GM12878 (cell line): ENCODE measurements around the gene EFNA1. TPM values are rescaled to one million over a fixed set of nuclear protein-coding genes. Genes with fewer than 3 reads are reported as not detected.
A peak's percentile ranks its signal among the peaks of the same experiment; 100 is the strongest.

Experiments
- ATAC-seq: fragments of 200-7000 bp; cut with Tn5 transposase; 3 replicates; pipeline ENCODE4 v1.9.1; 2020; ENCODE audit warnings: mild to moderate bottlenecking, moderate library complexity
- BruUV-seq: library from RNA; stranded (reverse); fragments of 400-500 nt; replicated peaks from 2 replicates; lab custom pipeline; 2021; lab: Mats Ljungman, UMichigan
- CTCF ChIA-PET: fragments of 300-600 bp; sonication (Branson Sonifier 250); formaldehyde crosslinking; extraction: SDS; loops from one replicate; lab custom pipeline; 2021; ENCODE audit warnings: inconsistent platforms; lab: Yijun Ruan, JAX
- POLR2A ChIA-PET: fragments of 350-600 bp; formaldehyde crosslinking; extraction: SDS; loops from one replicate; lab custom pipeline; 2021; ENCODE audit warnings: inconsistent platforms; lab: Charles Lee
- RAD21 ChIA-PET: fragments of 300-600 bp; sonication (Branson Sonifier 250); formaldehyde crosslinking; loops from one replicate; lab custom pipeline; 2023; ENCODE audit warnings: antibody characterized with exemption; ENCODE audit not compliant: unreplicated experiment; lab: Charles Lee
- SMC1A ChIA-PET: fragments of 300-600 bp; sonication (Branson Sonifier 250); formaldehyde crosslinking; loops from one replicate; lab custom pipeline; 2023; ENCODE audit not compliant: unreplicated experiment, uncharacterized antibody; lab: Charles Lee
- DNase-seq: peaks from one replicate; pipeline ENCODE4 v3.0.0-alpha.2; 2011; ENCODE audit warnings: low read depth, low spot score
- FAIRE-seq: peaks from 3 replicates; lab custom pipeline; 2011; peaks lifted over from hg19 to GRCh38; lab: Jason Lieb, UNC
- H2AFZ ChIP-seq: 2 replicates; pipeline ENCODE4 v1.6.0; 2011; ENCODE audit warnings: low read depth, low read length, control low read depth; ENCODE audit not compliant: control insufficient read depth
- H3K27ac ChIP-seq: 2 replicates; pipeline ENCODE4 v1.5.1; 2011; ENCODE audit warnings: control low read depth; ENCODE audit not compliant: control insufficient read depth, insufficient read depth
- H3K27me3 ChIP-seq, 2 experiments: replicated peaks in 1 of 2; 2 replicates each; pipeline versions ENCODE4 v1.6.0 to v1.6.1; 2011; ENCODE audit warnings: low read length in 1 of 2; ENCODE audit not compliant: control insufficient read depth in 2 of 2, insufficient read depth in 2 of 2
- H3K36me3 ChIP-seq, 2 experiments: 2 replicates each; pipeline ENCODE4 v1.5.1; 2011; ENCODE audit warnings: low read length in 1 of 2; ENCODE audit not compliant: control insufficient read depth in 2 of 2, insufficient read depth in 2 of 2
- H3K4me1 ChIP-seq: 2 replicates; pipeline ENCODE4 v1.6.1; 2011; ENCODE audit warnings: mild to moderate bottlenecking, low read length, moderate library complexity, mixed read lengths; ENCODE audit not compliant: control insufficient read depth, insufficient read depth
- H3K4me2 ChIP-seq: 2 replicates; pipeline ENCODE4 v1.6.0; 2011; ENCODE audit warnings: control low read depth; ENCODE audit not compliant: control insufficient read depth, insufficient read depth
- H3K4me3 ChIP-seq: fragments of 200-600 bp; sonication (generic); 2 replicates; pipeline ENCODE4 v1.5.1; 2016
- H3K79me2 ChIP-seq: 2 replicates; pipeline ENCODE4 v1.6.0; 2011; ENCODE audit warnings: low read length; ENCODE audit not compliant: control insufficient read depth, insufficient read depth
- H3K9ac ChIP-seq: 2 replicates; pipeline ENCODE4 v1.8.0; 2011; ENCODE audit warnings: low read length, control low read depth, mixed read lengths; ENCODE audit not compliant: control insufficient read depth, insufficient read depth
- H3K9me3 ChIP-seq: replicated peaks from 3 replicates; pipeline ENCODE4 v1.5.1; 2011; ENCODE audit warnings: mild to moderate bottlenecking, low read length; ENCODE audit not compliant: control insufficient read depth, insufficient read depth
- H4K20me1 ChIP-seq: 2 replicates; pipeline ENCODE4 v1.6.0; 2011; ENCODE audit not compliant: control insufficient read depth, insufficient read depth
- BCLAF1 ChIP-seq: fragments of 450-650 bp; IDR thresholded peaks from 2 replicates; pipeline ENCODE4 v1.6.1; 2017; ENCODE audit warnings: antibody characterized with exemption, mild to moderate bottlenecking, moderate library complexity
- CREB1 ChIP-seq: IDR thresholded peaks from 2 replicates; pipeline ENCODE4 v1.6.1; 2012; ENCODE audit warnings: low read depth, mild to moderate bottlenecking, inconsistent platforms
- CTCF ChIP-seq, 3 experiments: IDR thresholded peaks in 2 of 3; conservative IDR thresholded peaks in 1 of 3; 2 replicates each; pipeline ENCODE4 v1.5.1; 2011; ENCODE audit warnings: low read depth in 3 of 3, low read length in 3 of 3, mild to moderate bottlenecking in 3 of 3, control low read depth in 2 of 3, moderate library complexity in 2 of 3, inconsistent platforms in 1 of 3, mixed read lengths in 1 of 3; ENCODE audit not compliant: control insufficient read depth in 2 of 3, insufficient read depth in 1 of 3; ENCODE audit errors: extremely low read depth in 1 of 3
- E2F8 ChIP-seq: fragments of 450-650 bp; IDR thresholded peaks from 2 replicates; pipeline ENCODE4 v1.6.1; 2018; ENCODE audit warnings: mild to moderate bottlenecking, low read depth, moderate library complexity; ENCODE audit not compliant: partially characterized antibody
- EED ChIP-seq: sonication (generic); IDR thresholded peaks from 2 replicates; pipeline ENCODE4 v1.6.1; 2016; ENCODE audit warnings: antibody characterized with exemption, low read depth
- EZH2 ChIP-seq: IDR thresholded peaks from 2 replicates; pipeline ENCODE4 v1.6.1; 2012; ENCODE audit warnings: low read depth, mild to moderate bottlenecking, control low read depth, inconsistent platforms, low read length, borderline replicate concordance; ENCODE audit not compliant: control insufficient read depth
- HDGF ChIP-seq: fragments of 450-650 bp; IDR thresholded peaks from 2 replicates; pipeline ENCODE4 v1.6.1; 2016; ENCODE audit warnings: antibody characterized with exemption
- IKZF1 ChIP-seq: fragments of 450-650 bp; conservative IDR thresholded peaks from 2 replicates; pipeline ENCODE4 v1.6.1; 2017; ENCODE audit warnings: antibody characterized with exemption, mild to moderate bottlenecking
- KLF5 ChIP-seq: fragments of 450-650 bp; IDR thresholded peaks from 2 replicates; pipeline ENCODE4 v1.6.1; 2014; ENCODE audit warnings: mild to moderate bottlenecking; ENCODE audit not compliant: partially characterized antibody
- LARP7 ChIP-seq: fragments of 450-650 bp; IDR thresholded peaks from 2 replicates; pipeline ENCODE4 v1.6.1; 2017; ENCODE audit warnings: mild to moderate bottlenecking
- NFXL1 ChIP-seq: fragments of 450-650 bp; IDR thresholded peaks from 2 replicates; pipeline ENCODE4 v1.6.1; 2017; ENCODE audit warnings: antibody characterized with exemption, mild to moderate bottlenecking, borderline replicate concordance
- NFYA ChIP-seq: IDR thresholded peaks from 2 replicates; pipeline ENCODE4 v1.6.1; 2011; ENCODE audit warnings: low read depth, mild to moderate bottlenecking, low read length, improper control_type of control experiment, borderline replicate concordance
- POU2F2 ChIP-seq: IDR thresholded peaks from 3 replicates; pipeline ENCODE4 v1.6.1; 2011; ENCODE audit warnings: low read depth, mild to moderate bottlenecking, low read length, borderline replicate concordance
- SMC3 ChIP-seq: IDR thresholded peaks from 2 replicates; pipeline ENCODE4 v1.6.1; 2011; ENCODE audit warnings: low read length, improper control_type of control experiment, borderline replicate concordance
- SUZ12 ChIP-seq: fragments of 200-600 bp; sonication (generic); IDR thresholded peaks from one replicate; pipeline ENCODE4 v1.6.1; 2018; ENCODE audit warnings: antibody characterized with exemption, mild to moderate bottlenecking; ENCODE audit not compliant: unreplicated experiment
- ZNF622 ChIP-seq: fragments of 450-650 bp; IDR thresholded peaks from 2 replicates; pipeline ENCODE4 v1.6.1; 2017; ENCODE audit warnings: mild to moderate bottlenecking, inconsistent platforms
- whole genome bisulfite sequencing: methylation state at CpG from one replicate; pipeline ENCODE4 v1.1.6; 2016; ENCODE audit warnings: low lambda C conversion rate; ENCODE audit not compliant: insufficient replicate concordance, insufficient coverage; ENCODE audit errors: missing lambda C conversion rate; 5-methylcytosine and 5-hydroxymethylcytosine counted together
- in situ Hi-C: fragments of 300-500 bp; cut with MboI; formaldehyde crosslinking; loops from 9 replicates; pipeline ENCODE4 v1.14.3; 2018; ENCODE audit warnings: mixed read lengths
- intact Hi-C: fragments of 100-400 bp; cut with micrococcal nuclease; formaldehyde crosslinking; loops from one replicate; pipeline ENCODE4 v1.14.2; 2022; ENCODE audit not compliant: unreplicated experiment
- polyA plus RNA-seq, 11 experiments: library from polyadenylated mRNA; depleted of rRNA in 4 of 11; unstranded in 6 of 11; stranded (reverse) in 5 of 11; fragments of >200 nt; fragmentation: Nextera tagmentation in 4 of 11; fragmentation: Illumina TruSeq in 1 of 11; extraction: Ambion mirVana in 4 of 11; extraction: Trizol in 1 of 11; gene quantifications; 1 replicate in 1 of 11; 2 replicates in 10 of 11; pipeline versions ENCODE4 v1.2.1 to v1.2.3, GENCODE V29; 2011 to 2016; ENCODE audit warnings: inconsistent platforms in 2 of 11, missing spikeins in 2 of 11, low read depth in 1 of 11
- total RNA-seq, 4 experiments: library from RNA; depleted of rRNA in 3 of 4; stranded (reverse); fragments of >200 nt in 3 of 4; fragmentation: Illumina TruSeq in 1 of 4; extraction: Trizol in 1 of 4; gene quantifications; 2 replicates each; pipeline versions ENCODE4 v1.2.1 to v1.2.3, GENCODE V29; 2013 to 2021

The EFNA1 gene
- total and polyA plus RNA-seq, 10 of the 15 experiments (the other 5 are each of a cell fraction or from before 2014, with no cell fraction given), result 0.13 to 7.5 (median 0.28) TPM; not detected in 5

GRCh38 chr1:155082301-155083051 lies 45.2 kb upstream of the EFNA1 start:
- in situ Hi-C loops, result no loop called here
- Histone ChIP-seq H3K9ac (no peak overlapping the region), H4K20me1 (no peaks in the 10 kb centered on the region), H2AFZ (no peak overlapping the region), H3K27ac (no peak overlapping the region), H3K27me3 (peaks cover 23 to 26% of the 10 kb centered on the region in 2 experiments), H3K36me3 (no peaks in the 10 kb centered on the region), H3K9me3 (no peaks in the 10 kb centered on the region), H3K4me1 (peaks cover 42% of the 10 kb centered on the region), H3K79me2 (no peaks in the 10 kb centered on the region), H3K4me2 (peak overlapping the region; percentile 65), H3K4me3 (0 out of 2 replicates have a peak overlapping the region, but pooled peaks have one; percentile 0)
- no peak for ATAC-seq
- FAIRE-seq, result no peak
- ChIA-PET CTCF (interaction anchor here (5.5 kb wide), 1 partner anchor 21 kb away, joined by 195 read pairs; the partner anchor contains the start of gene EFNA4), POLR2A (no interaction called here), RAD21 (interaction anchor here (1.2 to 1.6 kb wide), 2 partner anchors 19 to 21 kb away, joined by 3 to 4 read pairs; partner anchors contain the start of gene EFNA4), SMC1A (no interaction called here)
- WGBS, result 3% methylated on average over 34 of the region's 36 CpGs
- no TSS peak for BruUV-seq
- no peak for DNase-seq
- intact Hi-C loops, result loop anchor here (10.0 kb wide), 1 partner anchor 598 kb away; no protein-coding TSS in a partner anchor
- no peak for TF ChIP-seq CTCF (IDR thresholded peaks at IDR 0.05 in 2 of 3, conservative IDR thresholded peaks at IDR 0.05 in 1 of 3; ENCODE audit: control insufficient read depth in 2 of 3, extremely low read depth in 1 of 3, insufficient read depth in 1 of 3, low read depth in 3 of 3, low read length in 3 of 3)
- no peak for TF ChIP-seq SUZ12
- TF ChIP-seq IKZF1, result no peak
- no peak for TF ChIP-seq POU2F2
- TF ChIP-seq CREB1, result no peak
- no peak for TF ChIP-seq KLF5
- no peak for TF ChIP-seq NFYA
- no peak for TF ChIP-seq LARP7
- TF ChIP-seq NFXL1, result no peak
- no peak for TF ChIP-seq ZNF622
- TF ChIP-seq BCLAF1, result no peak
- TF ChIP-seq E2F8, result no peak
- TF ChIP-seq EED, result no peak
- TF ChIP-seq EZH2, result no peak
- no peak for TF ChIP-seq SMC3
- TF ChIP-seq HDGF, result no peak
